GM12872 (cell line): ENCODE results near the gene SLC44A3.

ENCODE experiments used
- CTCF ChIP-seq: IDR thresholded peaks from 3 replicates; pipeline ENCODE4 v1.5.1; 2011; ENCODE audit warnings: low read depth, mild to moderate bottlenecking, low read length, moderate library complexity; ENCODE audit not compliant: insufficient read depth

SLC44A3 gene

GRCh38 chr1:94936861-94937620 lies 116.9 kb downstream of the SLC44A3 start:
- TF ChIP-seq CTCF = no peak

GRCh38 chr1:94937820-94938219 lies 117.7 kb downstream of the SLC44A3 start:
- TF ChIP-seq CTCF = no peak

GRCh38 chr1:94940738-94941137 lies 120.6 kb downstream of the SLC44A3 start:
- no peak for TF ChIP-seq CTCF

- no peak for TF ChIP-seq CTCF
Observed at GRCh38 chr1:94942171-94943128, 122.3 kb downstream of the SLC44A3 start.
